ENCODE measurements around the gene C22orf31. TPM values are rescaled to one million over a fixed set of nuclear protein-coding genes. Genes with fewer than 3 reads are reported as not detected.

The C22orf31 gene
- total RNA-seq, 2 experiments from 2014 or later = not detected

DNA sequence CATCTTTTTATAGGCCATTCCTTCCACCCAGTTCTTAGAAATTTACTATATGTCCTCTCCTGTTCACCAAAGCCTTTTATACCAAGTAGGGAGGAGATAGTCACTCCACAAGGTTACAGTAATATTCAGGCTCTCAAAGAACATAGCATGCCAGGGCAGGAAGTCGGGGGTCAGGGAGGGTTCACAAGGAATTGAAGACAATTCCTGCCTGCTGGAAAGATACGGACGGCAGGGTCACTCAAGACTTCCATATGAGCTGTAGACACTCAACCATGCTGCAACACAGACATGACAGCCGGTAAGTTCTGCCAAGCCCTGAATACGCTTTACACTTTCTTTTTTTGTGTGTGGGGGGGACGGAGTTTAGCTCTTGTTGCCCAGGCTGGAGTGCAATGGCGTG is 700 bp downstream of the C22orf31 start:
- H3K4me1 Mint-ChIP-seq = peaks cover 7% of the 10 kb centered on the region
- no peak for DNase-seq
- H3K9me3 Mint-ChIP-seq = no peaks in the 10 kb centered on the region
- no peak overlapping the region for H3K27ac Mint-ChIP-seq
- POLR2A ChIA-PET = no interaction called here
- CTCF ChIA-PET = interaction anchor here (1.7 to 1.8 kb wide), 2 partner anchors 12 to 173 kb away, joined by 3 to 5 read pairs; partner anchors contain the start of gene KREMEN1
- no peaks in the 10 kb centered on the region for H3K36me3 Mint-ChIP-seq (ENCODE audit: low read depth)
- peaks cover 24% of the 10 kb centered on the region for H3K27me3 Mint-ChIP-seq
- H3K4me3 Mint-ChIP-seq = no peak overlapping the region

DNA sequence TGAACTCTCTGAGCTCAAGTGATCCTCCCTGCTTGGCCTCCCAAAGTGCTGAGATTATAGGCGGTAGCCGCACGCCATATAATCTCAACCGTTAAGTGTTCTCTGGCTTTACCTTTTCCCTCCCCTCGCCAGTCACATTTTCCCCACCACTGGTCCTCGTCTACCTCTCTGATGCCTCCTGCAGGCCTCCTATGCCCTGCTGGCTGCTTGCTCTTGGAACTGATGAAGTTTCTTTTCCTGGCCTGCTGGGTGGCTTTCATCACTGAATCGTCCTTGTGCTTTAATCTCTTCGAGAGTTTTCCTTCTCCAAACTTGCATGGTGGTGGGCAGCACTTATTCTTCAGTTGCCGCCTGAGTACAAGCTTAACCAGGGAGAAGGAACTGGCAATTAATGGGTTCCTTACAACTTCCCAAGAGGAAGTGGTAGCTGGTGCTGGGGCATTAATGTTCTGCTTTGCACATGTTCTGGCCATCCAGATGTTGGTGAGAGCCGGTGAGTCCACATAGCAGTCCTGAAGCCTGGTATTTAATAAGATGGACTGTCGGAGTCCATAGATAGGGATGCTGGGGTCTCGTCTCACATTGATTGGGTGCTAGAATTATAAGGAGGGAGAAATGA is 1.3 kb downstream of the C22orf31 start:
- Mint-ChIP-seq H3K4me3 (no peak overlapping the region), H3K9me3 (no peaks in the 10 kb centered on the region), H3K4me1 (peaks cover 3% of the 10 kb centered on the region), H3K27me3 (peaks cover 23% of the 10 kb centered on the region), H3K27ac (no peak overlapping the region), H3K36me3 (ENCODE audit: low read depth) (no peaks in the 10 kb centered on the region)
- ChIA-PET POLR2A (no interaction called here), CTCF (interaction anchor here (1.8 kb wide), 1 partner anchor 12 kb away, joined by 5 read pairs; the partner anchor contains the start of gene KREMEN1)
- DNase-seq = no peak

DNA sequence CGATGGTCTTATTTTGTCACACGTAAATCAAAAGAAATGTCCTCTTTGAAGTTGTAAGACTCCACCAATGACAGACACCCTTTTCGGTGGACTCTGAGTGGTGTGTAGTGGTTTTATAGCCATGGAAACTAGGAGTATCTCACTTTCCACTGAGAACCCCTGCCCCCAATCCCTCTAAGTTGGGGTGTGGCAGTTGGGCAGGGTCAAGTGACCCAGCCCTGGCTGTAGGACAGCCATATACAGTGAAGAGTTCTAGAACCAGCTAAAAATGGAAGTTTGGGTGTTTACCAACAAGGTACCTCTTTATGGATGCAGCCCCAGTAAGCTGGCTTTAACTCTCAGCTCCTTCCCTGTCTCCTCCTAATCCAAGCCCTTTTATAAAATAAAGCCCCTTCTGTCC is 5.2 kb downstream of the C22orf31 start:
- POLR2A ChIA-PET = no interaction called here
- Mint-ChIP-seq H3K4me1 (no peaks in the 10 kb centered on the region), H3K27me3 (peaks cover 16% of the 10 kb centered on the region), H3K4me3 (no peak overlapping the region), H3K36me3 (ENCODE audit: low read depth) (no peaks in the 10 kb centered on the region), H3K9me3 (no peaks in the 10 kb centered on the region), H3K27ac (no peak overlapping the region)
- DNase-seq = no peak
- CTCF ChIA-PET = interaction anchor here (3.2 kb wide), 1 partner anchor 16 kb away, joined by 11 read pairs; no protein-coding TSS in a partner anchor

DNA sequence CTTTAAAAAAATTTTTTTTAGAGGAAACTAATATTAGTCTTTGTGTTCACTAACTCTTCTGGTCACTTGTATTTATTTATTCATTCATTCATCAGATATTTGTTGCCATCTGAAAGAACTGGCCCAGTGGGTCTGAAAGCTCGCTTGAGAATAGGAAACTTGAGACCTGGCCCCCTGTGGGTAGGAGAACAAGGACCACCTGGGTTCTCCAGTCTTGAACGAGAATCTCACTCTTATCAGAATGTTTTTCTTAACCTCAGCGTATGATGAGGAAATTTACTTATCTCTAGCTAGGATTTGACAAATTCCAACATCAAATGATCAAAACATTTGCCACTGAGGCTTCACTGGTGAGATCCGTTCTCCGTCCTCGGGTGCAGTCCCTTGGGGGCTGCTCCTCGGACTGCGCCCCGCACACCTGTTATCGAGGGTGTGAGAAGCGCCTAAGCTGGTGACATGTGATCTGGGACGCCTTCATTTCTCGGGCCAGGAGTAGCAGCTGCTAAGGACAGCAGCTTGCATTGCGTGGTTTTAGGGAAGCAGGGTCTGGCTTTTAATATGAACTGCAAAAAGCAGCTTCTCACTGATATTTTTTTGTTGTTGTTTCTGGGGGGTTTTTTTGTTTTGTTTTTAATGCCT is 6.3 kb downstream of the C22orf31 start:
- Mint-ChIP-seq H3K27ac (no peak overlapping the region), H3K27me3 (peaks cover 7% of the 10 kb centered on the region), H3K36me3 (ENCODE audit: low read depth) (no peaks in the 10 kb centered on the region), H3K9me3 (no peaks in the 10 kb centered on the region), H3K4me3 (no peak overlapping the region), H3K4me1 (no peaks in the 10 kb centered on the region)
- POLR2A ChIA-PET = no interaction called here
- CTCF ChIA-PET = interaction anchor here (3.2 kb wide), 1 partner anchor 15 kb away, joined by 11 read pairs; no protein-coding TSS in a partner anchor
- no peak for DNase-seq

DNA sequence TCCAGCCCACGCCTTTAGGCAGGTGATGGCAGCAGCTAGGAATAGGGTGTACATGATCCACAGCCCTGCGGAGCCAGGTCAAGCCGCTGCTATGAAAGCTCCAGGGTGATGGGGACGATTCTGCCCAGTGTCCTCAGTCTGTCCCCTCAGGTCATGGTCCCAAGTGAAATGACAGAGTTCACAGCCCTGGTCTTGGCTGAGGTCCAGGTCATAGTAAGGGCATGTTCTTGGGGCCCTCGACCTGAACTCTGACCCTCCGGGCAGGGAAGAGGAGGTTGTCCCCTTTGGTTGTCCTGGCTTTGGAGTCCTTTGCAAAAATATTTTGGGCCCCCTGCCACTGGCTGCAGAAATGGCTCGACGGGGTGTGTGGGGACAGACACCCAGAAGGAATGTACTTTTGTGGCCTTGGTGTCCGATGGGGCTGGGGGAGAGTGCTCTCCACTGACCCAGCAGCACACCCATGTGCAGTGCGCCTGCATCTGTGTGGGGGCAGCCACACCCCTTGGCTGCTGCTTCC is 7.3 kb downstream of the C22orf31 start:
- no peaks in the 10 kb centered on the region for H3K36me3 Mint-ChIP-seq (ENCODE audit: low read depth)
- ChIA-PET CTCF (interaction anchor here (1.6 to 3.2 kb wide), 3 partner anchors 9 to 14 kb away, joined by 3 to 11 read pairs (median 4); no protein-coding TSS in a partner anchor), POLR2A (no interaction called here)
- H3K4me1 Mint-ChIP-seq = no peaks in the 10 kb centered on the region
- peaks cover 3% of the 10 kb centered on the region for H3K27me3 Mint-ChIP-seq
- no peak overlapping the region for H3K27ac Mint-ChIP-seq
- no peaks in the 10 kb centered on the region for H3K9me3 Mint-ChIP-seq
- H3K4me3 Mint-ChIP-seq = no peak overlapping the region
- no peak for DNase-seq

DNA sequence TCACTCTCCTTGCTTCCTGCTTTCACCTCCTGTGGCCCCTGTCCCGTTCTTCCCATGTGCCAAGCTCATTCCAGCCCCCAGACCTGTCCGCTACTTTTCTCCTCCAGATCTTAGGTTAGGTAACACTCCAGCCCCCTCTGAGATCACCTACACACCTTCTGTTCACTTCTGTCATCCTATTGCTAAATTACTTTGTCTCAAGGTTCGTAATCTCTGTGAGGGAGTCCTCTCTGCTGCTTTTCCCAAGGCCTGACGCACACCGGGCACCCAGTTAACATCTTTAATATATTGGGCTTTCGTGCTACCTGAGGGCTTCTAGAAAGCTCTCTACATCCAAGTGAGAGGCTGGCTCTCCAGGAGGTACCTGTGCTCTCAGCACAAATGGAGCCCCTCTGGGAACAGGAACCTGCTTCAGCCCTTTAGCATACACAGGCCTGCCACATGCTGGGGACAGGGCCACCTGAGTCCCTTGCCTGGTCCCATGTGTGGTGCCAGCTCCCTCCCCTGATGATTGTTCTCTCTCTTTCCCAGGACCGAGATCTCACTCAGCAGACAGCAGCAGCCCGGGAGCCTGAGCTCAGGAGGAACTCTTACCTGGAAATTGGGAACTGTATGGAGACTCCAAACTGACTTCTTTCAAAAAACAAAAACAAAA is 8.5 kb downstream of the C22orf31 start:
- Mint-ChIP-seq H3K27me3 (peaks cover 2% of the 10 kb centered on the region), H3K4me1 (no peaks in the 10 kb centered on the region), H3K36me3 (ENCODE audit: low read depth) (no peaks in the 10 kb centered on the region), H3K9me3 (no peaks in the 10 kb centered on the region), H3K27ac (no peak overlapping the region), H3K4me3 (no peak overlapping the region)
- DNase-seq = no peak
- ChIA-PET CTCF (interaction anchor here (1.6 to 3.2 kb wide), 3 partner anchors 10 to 14 kb away, joined by 3 to 11 read pairs (median 4); no protein-coding TSS in a partner anchor), POLR2A (no interaction called here)

DNA sequence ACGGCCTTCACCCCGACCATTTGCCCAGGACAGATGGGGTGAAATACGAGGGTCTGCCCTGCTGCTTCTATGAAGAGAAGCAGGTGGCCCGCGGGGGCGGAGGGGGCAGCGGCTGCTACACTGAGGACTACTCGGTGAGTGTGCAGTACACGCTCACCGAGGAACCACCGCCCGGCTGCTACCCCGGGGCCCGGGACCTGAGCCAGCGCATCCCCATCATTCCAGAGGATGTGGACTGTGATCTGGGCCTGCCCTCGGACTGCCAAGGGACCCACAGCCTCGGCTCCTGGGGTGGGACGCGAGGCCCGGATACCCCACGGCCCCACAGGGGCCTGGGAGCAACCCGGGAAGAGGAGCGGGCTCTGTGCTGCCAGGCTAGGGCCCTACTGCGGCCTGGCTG is 11.2 kb downstream of the C22orf31 start:
- DNase-seq = no peak
- POLR2A ChIA-PET = no interaction called here
- no peaks in the 10 kb centered on the region for H3K27me3 Mint-ChIP-seq
- CTCF ChIA-PET = interaction anchor here (1.1 kb wide), 1 partner anchor 15 kb away, joined by 3 read pairs; no protein-coding TSS in a partner anchor
- no peaks in the 10 kb centered on the region for H3K9me3 Mint-ChIP-seq
- no peaks in the 10 kb centered on the region for H3K36me3 Mint-ChIP-seq (ENCODE audit: low read depth)
- no peak overlapping the region for H3K4me3 Mint-ChIP-seq
- H3K4me1 Mint-ChIP-seq = no peaks in the 10 kb centered on the region
- no peak overlapping the region for H3K27ac Mint-ChIP-seq

DNA sequence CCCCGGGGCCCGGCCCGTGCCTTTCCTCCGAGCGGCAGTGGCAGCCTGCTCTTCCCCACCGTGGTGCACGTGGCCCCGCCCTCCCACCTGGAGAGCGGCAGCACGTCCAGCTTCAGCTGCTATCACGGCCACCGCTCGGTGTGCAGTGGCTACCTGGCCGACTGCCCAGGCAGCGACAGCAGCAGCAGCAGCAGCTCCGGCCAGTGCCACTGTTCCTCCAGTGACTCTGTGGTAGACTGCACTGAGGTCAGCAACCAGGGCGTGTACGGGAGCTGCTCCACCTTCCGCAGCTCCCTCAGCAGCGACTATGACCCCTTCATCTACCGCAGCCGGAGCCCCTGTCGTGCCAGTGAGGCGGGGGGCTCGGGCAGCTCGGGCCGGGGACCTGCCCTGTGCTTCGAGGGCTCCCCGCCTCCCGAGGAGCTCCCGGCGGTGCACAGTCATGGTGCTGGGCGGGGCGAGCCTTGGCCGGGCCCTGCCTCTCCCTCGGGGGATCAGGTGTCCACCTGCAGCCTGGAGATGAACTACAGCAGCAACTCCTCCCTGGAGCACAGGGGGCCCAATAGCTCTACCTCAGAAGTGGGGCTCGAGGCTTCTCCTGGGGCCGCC is 11.9 kb downstream of the C22orf31 start:
- H3K27me3 Mint-ChIP-seq = no peaks in the 10 kb centered on the region
- no peak overlapping the region for H3K27ac Mint-ChIP-seq
- no peaks in the 10 kb centered on the region for H3K4me1 Mint-ChIP-seq
- H3K4me3 Mint-ChIP-seq = no peak overlapping the region
- POLR2A ChIA-PET = no interaction called here
- CTCF ChIA-PET = interaction anchor here (1.1 kb wide), 1 partner anchor 15 kb away, joined by 3 read pairs; no protein-coding TSS in a partner anchor
- DNase-seq = no peak
- H3K9me3 Mint-ChIP-seq = no peaks in the 10 kb centered on the region
- H3K36me3 Mint-ChIP-seq (ENCODE audit: low read depth) = no peaks in the 10 kb centered on the region

DNA sequence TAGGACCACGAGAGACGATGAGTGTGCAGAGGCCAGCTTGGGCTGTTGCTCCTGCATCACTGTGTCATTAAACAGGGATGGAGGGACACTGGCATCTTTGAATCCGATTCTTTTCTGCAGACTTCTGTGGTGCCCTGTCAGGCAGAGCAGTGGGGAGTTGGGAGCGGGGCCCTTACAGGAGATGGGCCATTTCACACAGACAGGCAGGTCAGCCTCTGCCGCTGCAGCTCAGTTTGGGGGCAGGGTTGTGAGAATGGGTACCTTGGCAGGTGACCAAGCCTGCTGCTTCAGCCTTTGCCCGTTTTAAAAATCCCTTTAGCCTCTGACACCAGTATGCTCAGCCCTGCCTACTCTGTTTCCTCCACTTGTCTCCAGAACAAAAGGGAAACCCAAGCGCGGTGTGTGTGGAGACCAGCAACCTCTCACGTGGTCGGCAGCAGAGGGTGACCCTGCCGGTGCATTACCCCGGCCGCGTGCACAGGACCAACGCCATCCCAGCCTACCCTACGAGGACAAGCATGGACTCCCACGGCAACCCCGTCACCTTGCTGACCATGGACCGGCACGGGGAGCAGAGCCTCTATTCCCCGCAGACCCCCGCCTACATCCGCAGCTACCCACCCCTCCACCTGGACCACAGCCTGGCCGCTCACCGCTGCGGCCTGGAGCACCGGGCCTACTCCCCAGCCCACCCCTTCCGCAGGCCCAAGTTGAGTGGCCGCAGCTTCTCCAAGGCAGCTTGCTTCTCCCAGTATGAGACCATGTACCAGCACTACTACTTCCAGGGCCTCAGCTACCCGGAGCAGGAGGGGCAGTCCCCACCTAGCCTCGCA is 12.6 kb downstream of the C22orf31 start:
- Mint-ChIP-seq H3K9me3 (no peaks in the 10 kb centered on the region), H3K4me3 (no peak overlapping the region), H3K36me3 (ENCODE audit: low read depth) (no peaks in the 10 kb centered on the region), H3K4me1 (no peaks in the 10 kb centered on the region), H3K27ac (no peak overlapping the region), H3K27me3 (no peaks in the 10 kb centered on the region)
- ChIA-PET CTCF (interaction anchor here (1.1 to 1.3 kb wide), 3 partner anchors 10 to 17 kb away, joined by 3 read pairs; no protein-coding TSS in a partner anchor), POLR2A (no interaction called here)
- no peak for DNase-seq

DNA sequence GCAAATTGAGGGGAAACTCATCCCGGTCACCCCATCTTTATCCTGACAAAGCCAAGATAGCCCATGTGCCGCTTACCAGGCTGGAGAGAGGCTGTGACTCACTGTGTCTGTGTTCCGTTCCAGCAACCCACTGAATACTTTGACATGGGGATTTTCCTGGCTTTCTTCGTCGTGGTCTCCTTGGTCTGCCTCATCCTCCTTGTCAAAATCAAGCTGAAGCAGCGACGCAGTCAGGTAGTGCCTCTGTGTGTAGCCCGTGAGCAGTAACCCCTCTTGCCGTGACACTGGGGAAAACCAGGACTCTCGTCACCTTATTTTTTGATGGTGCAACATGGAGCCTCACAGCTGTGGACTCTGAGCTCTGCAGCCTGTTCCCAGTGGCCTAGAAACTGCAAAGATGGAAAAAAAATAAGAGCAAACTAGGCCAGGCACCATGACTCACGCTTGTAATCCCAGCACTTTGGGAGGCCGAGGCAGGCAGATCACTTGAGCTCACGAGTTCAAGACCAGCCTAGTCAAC is 16.9 kb downstream of the C22orf31 start:
- Mint-ChIP-seq H3K9me3 (no peaks in the 10 kb centered on the region), H3K36me3 (ENCODE audit: low read depth) (no peaks in the 10 kb centered on the region), H3K4me3 (no peak overlapping the region), H3K27ac (no peak overlapping the region), H3K4me1 (no peaks in the 10 kb centered on the region), H3K27me3 (peaks cover 3% of the 10 kb centered on the region)
- ChIA-PET POLR2A (no interaction called here), CTCF (interaction anchor here (0.6 to 0.7 kb wide), 2 partner anchors 17 to 25 kb away, joined by 3 read pairs; no protein-coding TSS in a partner anchor)
- no peak for DNase-seq

DNA sequence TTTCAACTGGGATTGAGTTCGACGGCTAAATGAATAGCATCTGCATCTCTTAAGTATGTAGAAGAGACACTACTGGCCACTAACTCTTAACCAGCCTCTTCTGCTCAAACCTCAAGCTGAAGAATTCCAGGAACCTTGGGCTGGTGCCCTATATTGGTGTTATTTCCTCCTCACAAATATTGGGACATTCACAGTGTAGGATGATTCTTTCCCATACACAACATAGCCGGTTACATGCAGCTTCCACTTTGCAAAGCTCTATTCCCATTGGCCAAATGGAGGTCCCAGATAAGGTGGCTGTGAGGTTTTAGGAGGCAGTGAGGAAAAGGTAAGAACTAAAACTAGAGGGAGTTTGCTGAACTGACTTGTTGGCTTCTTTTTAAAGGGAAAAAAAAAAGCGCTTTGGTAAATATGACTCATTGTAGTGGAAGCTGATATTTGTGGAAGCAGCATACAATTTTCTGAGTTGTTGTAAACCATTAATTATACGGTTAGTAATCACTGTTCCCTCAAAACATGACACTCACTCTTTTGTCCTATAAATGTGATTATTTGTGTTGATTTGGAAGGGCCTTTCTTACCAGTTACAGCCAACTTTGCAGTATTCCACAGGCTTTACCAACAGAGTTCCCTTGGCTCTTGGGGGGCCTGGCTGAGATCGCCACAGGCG is 17.6 kb downstream of the C22orf31 start:
- no peaks in the 10 kb centered on the region for H3K9me3 Mint-ChIP-seq
- CTCF ChIA-PET = interaction anchor here (0.6 to 0.7 kb wide), 3 partner anchors 16 to 337 kb away, joined by 3 read pairs; no protein-coding TSS in a partner anchor
- no peaks in the 10 kb centered on the region for H3K4me1 Mint-ChIP-seq

More for the DNA sequence above, 17.6 kb downstream of the C22orf31 start:
- Mint-ChIP-seq H3K4me3 (no peak overlapping the region), H3K27ac (no peak overlapping the region), H3K27me3 (peaks cover 3% of the 10 kb centered on the region), H3K36me3 (ENCODE audit: low read depth) (no peaks in the 10 kb centered on the region)
- POLR2A ChIA-PET = no interaction called here
- DNase-seq = no peak
